HG03565 (cell line): ENCODE measurements around the gene SIN3B.

Experiments
- ATAC-seq: cut with Tn5 transposase; IDR thresholded peaks from one replicate; pipeline ENCODE4 v1.9.1; 2021; ENCODE audit warnings: mild to moderate bottlenecking, moderate library complexity; ENCODE audit not compliant: unreplicated experiment

Gene SIN3B

DNA sequence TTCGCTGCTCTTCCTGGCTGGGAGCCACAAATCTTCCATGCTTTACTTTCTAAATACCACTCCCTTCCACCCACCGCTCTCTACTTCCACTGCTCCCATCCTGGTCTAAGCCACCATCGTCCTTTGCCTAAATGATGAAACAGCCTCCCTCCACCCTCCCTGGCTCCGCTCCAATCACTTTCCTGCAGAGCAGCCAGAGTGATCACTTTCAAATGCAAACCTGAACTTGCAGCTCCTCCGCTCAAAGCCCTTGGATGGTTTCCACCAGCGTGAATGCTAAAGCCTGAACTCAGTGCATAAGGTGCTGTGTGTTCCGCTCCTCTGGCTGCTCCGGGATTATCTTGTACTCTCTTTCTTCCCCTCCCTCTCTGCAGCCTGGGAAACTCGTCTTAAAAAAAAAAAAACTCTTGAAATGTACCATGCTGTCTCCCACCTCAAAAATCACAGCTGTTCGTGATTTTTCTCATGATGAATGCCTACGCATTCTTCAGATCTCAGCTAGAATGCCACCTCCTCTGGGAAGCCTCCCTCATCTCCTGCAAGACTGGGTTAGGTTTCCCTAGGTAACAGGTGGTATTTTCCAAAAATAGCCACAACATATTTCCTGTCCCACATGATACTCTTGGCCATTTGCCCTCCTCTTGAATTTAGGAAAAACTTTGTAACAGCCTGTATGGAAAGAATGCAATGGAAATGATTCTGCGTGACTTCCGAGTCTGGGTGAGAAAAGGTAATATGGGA, 3.7 kb upstream of the SIN3B start:
- ATAC-seq, result no peak

DNA sequence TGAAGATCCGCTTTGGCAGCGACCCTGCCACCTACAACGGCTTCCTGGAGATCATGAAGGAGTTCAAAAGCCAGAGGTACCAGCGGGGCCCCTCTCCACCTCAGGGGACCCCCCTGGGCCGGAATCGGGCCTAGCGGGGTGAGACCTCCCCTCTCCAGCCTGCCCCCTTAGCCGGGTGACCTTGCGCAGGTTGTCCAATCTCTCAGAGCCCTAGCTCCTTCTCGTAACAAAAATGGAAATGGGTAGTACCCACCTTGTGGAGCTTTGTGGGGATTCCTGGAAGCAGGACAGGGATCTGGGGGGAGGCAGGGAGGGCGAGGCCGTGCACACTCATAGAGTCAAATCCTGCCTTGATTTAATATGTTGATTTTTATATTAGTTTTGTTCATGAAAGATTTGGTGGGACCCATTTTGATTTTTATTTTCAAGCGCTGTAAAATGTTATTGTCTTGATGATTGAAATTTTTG, 658 bp downstream of the SIN3B start:
- ATAC-seq, result no peak

DNA sequence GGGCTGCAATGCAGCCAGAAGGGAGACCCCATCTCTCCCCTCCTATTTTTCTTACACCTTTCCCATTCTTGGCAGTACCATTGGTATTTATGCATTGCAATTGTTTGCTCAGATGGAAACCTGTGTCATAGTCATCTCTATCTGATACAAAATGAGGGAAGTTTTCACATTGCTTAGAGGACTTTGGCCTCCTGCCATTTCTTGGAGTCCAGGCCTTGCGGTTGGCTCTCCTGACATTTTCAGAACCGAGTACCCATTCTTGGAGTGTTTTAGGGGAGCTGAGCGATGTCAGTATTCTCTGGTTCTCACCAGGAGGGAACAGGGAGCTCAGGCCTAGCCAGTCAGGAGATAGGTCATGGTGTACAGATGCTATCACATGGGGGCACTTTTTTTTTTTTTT, 1.5 kb downstream of the SIN3B start:
- no peak for ATAC-seq

DNA sequence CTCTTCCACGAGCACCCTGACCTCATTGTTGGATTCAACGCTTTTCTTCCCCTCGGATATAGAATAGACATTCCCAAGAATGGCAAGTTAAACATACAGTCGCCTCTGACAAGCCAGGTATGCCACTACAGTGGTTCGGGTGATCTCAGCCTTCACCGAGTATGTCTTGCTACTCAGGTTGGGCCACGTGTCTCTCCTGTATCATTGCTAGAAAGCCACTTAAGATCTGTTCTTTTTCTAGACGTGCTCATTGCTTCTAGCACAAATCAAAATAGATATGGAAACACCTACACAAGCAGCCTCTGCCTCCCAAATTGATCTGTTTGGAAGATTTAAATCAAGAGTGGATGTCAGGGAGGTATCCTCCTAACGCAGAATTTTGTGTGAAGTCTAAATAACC, 2.3 kb downstream of the SIN3B start:
- ATAC-seq, result no peak

DNA sequence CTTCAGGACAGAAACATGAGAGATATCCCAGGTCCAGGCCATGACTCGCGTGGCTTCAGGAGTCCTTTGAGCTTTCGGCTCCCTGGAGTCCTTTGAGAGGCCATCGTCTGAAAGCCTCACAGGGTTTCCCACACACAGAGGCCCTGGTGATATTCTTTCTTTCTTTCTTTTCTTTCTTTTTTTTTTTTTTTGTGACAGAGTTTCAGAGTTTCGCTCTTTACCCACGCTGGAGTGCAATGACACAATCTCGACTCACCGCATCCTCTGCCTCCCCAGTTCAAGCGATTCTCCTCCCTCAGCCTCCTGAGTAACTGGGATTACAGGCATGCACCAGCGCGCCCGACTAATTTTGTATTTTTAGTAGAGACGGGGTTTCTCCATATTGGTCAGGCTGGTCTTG, 5.5 kb downstream of the SIN3B start:
- ATAC-seq, result no peak

DNA sequence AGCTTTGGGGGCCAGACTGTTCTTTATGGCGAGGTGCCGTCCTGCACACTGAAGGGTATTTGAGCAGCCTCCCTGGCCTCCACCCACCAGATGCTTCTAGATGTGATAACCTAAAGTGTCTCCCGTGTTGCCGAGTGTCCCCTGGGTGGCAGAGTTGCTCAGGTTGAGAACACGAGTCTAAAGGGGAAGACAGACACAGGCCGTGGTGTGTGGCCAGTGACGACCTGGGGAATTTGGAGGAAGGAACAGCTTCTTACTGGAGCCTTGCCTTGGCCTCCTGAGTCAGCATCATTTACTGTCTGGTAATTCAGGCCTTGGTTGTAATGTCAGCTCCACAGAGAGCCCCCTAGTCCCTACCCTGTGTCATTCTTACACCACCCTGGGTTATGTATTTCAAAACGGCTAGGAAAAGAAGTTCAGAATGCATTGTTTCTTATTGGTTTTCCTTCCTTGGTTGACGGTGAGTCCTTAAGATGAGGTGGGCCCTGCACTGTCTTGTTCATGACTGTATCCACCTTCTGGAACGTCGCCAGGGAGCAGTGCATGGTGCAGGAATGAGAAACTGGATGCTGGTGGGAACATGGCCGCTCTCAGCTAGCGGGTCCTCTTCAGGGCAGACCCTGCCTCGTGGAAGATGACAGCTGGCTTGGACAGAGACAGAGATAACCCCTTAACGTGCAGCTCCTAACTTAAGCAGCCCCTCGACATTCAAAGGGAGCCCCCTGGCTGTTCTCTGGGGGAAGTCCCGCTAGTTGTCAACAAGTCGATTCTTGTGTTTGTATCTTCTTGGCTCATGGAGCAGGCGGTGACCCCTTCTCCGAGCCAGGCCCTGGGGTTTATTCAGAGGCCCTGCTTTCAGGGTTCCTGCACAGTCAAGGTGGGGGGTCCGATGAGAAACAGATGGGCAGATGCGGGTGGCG, 7.2 kb downstream of the SIN3B start:
- peak; percentile 45 for ATAC-seq

DNA sequence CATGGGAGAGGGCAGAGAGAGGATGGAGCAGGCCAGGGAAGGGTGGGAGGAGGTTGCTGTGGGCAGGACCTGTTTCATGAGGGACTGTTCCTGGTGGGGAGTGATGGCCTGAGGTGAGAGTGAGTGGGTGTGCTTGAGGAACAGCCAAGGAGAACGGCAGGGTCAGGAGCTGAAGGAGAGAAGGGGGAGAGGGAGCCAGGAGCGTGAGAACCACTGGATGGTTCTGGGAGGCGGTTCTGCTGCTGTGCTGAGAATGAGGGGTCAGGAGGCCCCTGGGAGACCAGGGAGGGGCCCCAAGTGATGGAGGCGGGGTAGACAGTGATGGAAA, 7.8 kb downstream of the SIN3B start:
- ATAC-seq, result no peak

DNA sequence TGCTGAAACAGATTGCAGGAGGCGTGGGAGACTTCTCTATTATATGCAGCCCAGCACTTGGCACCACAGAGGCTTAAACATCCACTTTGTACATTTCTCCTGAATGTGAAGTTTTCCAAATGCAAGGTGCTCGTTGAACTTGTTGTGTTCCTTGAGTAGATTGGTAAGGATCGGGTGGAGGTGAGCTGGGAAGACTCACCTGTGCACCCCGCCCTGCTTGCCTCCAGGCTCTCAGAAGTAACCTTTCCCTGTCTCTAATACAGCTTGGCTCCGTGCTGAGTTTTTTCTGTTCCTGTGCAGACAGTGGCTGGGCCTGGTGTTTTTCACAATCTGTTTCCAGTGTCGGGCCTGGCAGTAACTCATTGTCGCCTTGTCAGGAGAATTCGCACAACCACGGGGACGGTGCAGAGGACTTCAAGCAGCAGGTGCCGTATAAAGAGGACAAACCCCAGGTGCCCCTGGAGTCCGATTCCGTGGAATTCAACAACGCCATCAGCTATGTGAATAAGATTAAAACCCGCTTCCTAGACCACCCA, 12.3 kb downstream of the SIN3B start:
- no peak for ATAC-seq

DNA sequence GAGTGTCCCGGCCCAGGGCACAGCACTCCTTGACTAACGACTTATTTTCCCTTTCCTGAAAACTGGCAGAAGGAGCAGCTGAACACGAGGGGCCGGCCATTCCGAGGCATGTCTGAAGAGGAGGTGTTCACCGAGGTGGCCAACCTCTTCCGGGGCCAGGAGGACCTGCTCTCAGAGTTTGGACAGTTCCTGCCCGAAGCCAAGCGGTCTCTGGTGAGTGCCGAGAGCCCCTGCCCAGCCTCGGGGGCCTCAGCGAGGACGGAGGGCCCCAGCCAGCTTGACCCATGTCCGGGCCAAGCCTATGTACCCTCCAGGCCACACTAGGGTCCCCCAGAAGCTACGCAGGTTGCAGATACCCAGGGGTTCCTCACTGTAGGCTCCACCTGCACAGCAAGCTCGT, 17.7 kb downstream of the SIN3B start:
- no peak for ATAC-seq

DNA sequence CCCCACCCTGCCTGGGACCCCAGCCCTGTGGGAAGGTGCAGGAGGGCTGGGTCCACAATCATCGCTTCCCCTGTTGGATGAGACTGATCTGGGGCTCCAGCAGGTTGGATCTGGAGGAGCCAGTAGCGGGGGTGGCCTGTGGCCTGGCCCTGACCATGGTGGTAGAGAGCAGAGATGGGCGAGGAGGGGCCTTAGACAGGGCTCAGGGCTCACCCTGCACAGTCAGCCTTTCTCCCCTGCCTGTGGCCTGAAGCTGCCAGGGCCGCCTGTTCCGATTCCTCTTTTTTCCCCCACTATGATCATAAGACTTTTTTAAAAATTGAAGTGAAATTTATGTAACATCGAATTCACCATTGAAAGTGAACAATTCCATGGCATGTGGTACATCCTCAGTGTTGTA, 18.2 kb downstream of the SIN3B start:
- no peak for ATAC-seq

DNA sequence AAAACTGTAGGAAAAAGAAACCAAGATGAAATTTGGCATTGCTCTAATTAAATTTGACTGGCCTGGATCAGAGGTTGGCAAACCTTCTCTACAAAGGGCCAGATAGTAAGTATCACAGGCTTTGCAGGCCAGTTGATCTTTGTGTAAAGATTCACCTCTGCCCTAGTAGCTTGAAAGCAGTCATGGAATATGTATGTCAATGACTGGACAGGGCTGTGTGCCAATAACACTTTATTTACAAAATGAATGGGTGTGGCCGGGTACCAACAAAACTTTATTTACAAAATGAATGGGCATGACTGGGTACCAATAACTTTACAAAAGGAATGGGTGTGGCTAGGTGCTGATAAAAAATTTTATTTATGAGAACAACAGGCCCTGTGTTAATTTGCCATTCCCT, 20.0 kb downstream of the SIN3B start:
- no peak for ATAC-seq

DNA sequence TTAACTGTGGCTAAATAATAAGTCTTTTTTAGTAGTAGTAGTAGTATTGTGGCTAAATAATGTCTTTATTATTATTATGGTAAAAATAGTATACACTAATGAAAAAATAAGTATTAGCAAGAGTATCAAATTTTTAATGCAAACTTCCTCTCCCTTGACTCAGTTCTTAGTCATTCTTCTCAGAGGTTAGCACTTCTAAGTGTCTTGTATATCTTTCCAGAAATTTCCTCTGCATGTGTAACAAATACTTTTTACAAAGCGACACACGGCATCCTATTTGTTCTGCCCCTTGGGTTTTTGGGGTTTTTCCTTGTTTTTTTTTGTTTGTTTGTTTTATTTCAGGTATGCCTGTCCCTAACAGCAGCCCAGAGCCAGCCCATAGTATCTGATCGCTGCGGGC, 20.9 kb downstream of the SIN3B start:
- no peak for ATAC-seq

DNA sequence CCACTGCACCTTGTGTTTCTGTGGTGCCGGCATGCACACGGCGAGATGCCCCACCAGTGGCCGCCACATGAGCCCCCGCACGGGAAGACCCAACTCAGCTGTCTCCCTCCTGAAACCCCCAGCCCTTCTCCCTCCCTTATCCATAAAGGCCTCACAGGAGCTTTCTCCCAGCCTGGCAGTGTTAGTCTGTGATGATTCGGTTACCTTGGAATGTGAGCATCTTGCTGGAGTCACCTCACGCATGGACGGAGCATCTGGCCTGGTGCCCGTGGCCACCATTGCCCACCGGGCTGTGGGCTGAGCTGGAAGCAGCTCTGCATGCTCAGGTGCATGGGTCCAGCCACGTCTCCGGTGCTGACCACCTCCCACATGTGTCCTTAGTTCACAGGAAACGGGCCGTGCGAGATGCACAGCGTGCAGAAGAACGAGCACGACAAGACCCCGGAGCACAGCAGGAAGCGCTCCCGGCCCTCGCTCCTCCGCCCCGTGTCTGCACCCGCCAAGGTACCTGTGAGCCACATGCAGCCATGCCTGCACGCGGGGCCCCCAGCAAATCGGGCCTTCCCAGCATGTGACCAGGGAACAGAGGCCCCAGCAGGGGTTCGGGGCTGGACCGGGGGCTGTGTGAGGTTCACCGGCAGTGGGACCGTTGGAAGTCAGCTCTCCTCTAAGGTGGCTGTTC, 22.0 kb downstream of the SIN3B start:
- no peak for ATAC-seq

DNA sequence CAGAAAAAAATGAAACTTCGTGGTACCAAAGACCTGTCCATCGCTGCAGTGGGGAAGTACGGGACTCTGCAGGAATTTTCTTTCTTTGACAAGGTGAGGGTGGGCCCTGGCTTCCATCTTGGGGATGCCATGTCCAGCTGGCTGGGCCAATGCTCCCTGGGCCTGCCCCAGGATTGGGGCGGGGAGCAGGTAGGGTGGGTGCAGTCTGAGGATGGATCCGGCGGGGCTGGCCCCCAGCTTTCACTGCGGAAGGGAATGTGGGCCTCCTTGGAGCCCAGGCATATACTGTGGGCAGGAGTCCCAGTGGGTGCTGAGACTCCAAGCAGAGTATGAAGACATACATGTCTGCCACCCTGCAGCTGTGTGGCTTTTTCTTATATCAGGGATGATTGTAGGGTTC, 23.9 kb downstream of the SIN3B start:
- ATAC-seq, result no peak

DNA sequence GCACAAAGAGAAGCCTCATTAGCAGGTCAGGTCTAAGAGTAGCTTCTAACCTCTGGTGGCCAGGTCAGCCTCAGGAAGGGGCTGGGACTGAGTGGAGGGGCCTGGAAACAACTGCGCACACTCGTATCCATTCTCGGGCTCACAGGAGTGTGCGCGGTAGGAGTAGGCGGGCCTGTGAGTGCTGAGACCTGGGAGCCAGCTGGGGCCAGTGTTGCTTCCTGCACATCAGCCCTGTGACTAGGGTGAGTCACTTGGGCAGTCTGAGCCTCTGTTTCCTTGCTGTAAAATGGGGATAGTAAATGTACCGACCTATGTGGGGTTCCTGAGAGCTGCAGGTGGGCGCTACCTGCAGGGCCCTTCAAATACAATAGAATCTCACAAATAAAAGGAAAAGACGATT, 26.9 kb downstream of the SIN3B start:
- ATAC-seq, result no peak

DNA sequence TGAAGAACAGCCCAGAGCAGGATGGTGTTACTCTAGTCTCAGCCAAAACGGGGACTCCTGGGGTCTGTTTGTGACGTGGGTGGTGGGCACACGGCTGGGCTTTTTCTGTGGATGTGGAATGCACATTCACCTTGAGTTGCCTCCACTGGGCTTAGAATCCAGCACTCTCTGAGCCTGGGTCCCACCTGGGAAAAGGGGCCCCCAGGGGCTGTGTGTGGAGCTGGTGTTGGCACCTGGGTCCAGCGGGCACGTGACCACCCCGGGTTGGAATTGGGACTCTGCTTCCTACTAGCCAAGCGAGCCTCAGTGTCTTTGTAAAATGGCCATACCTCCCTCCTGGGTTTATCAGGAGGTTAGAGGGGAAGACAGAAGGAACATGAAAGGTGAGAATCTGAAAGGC, 30.4 kb downstream of the SIN3B start:
- no peak for ATAC-seq

DNA sequence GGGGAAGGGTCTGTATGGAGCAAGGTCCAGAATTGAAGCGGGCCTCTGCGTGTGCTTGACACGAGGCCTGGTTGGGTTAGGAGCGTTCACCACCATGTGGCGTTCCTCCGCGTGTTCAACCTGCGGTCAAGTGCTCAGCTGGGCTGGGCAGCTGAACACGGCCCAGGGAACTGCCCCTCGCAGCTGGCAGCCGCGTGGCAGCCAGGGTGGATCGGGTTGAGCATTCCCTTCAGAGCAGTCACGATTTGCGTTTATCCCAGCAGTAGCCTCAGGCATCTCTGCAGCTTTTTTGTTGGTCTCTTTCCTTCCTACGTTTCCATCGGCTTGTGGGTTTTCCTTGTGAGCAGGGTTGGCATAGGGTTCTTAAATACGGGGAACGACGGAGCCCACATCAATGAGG, 30.9 kb downstream of the SIN3B start:
- ATAC-seq, result no peak

DNA sequence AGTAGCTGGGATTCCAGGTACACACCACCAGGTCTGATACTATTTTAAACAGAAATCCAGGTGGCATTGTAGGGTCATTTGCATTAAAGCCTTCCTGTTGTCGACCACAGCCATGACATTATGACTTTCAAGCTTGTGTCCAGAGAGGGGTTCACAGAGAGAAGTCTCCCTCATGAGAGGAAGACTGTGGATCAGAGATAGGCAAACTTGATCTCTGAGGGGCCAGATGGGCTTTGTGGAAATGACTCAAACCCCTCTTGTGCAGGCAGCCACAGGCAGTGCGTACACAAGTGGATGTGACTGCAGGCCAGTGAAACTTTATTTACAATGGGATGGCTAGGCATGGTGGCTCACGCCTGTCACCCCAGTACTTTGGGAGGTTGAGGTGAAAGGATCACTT, 31.8 kb downstream of the SIN3B start:
- ATAC-seq, result no peak

DNA sequence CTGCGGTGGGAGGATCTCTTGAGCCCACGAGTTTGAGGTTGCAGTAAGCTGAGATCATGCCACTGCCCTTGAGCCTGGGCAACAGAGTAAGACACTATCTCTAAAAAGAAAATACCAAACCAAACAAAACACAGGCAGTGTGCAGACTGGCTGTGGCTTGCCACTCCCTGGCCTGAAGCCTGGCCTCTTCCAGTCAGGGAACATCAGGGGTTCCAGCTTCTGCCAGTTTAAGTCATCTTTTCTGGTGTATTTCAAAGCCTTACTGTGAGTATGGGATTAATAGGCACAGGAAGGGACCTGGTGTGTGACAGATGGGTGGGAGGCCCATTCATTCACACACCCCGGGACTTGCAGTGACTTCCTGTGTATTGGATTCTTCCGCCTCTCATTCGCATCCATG, 32.6 kb downstream of the SIN3B start:
- ATAC-seq, result no peak

DNA sequence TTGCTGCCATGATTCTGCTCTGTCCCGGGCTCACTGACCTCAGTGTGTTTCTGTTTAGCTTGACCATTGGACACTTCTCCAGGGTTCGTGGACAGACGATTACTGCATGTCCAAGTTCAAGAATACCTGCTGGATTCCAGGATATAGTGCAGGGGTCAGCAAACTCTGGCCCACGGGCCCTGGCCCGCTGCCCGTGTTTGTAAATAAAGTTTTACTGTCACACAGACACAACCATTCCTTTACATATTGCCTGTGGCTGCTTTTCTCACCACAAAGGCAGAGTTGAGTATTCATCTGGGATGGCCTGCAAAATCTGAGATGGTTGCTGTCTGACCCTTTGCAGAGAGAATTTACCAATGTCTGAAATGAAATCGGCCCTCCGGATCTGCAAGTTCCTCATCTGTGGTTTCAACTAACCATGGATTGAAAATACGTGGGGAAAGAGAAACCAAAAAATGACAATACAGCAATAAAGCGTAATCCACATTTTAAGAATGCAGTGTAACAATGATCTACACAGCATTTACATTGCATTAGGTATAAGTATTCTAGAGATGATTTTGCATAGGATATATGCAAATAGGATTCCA, 33.7 kb downstream of the SIN3B start:
- no peak for ATAC-seq

DNA sequence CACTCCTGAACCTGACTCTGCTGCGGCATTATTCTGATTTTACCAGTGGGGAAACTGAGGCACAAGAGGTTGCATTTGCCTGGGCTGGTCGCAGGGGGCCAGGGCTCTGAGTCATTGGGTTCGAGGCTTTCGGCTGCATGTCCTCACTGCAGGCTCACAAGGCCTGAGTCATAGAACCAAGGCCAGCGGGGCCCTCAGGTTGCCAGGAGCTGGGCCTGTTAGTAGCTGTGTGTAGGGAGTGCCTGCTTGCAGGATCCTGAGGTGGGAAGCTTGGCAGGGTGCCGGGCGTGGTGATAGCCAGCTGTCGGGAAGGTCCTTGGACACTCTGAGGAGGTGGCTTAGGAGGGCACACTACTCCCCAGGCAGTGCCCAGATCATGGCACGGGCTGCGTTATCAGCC, 38.0 kb downstream of the SIN3B start:
- ATAC-seq, result no peak
